22Rv1 (cell line): ENCODE measurements around the gene SLC15A4.
"Not testable (repeated sequence)": the region's sequence is repeated elsewhere in the genome, so short reads cannot be mapped to it uniquely, and the experiment has no call there.

Source experiments
- H3K27ac ChIP-seq: fragments of 450-650 bp; 2 replicates; pipeline ENCODE4 v1.5.1; 2017
- CTCF ChIP-seq: fragments of 450-650 bp; IDR thresholded peaks from 2 replicates; pipeline ENCODE4 v1.5.1; 2017; ENCODE audit warnings: mild to moderate bottlenecking
- ZFX ChIP-seq: fragments of 450-650 bp; IDR thresholded peaks from 2 replicates; pipeline ENCODE4 v1.6.1; 2017; ENCODE audit warnings: antibody characterized with exemption, borderline replicate concordance

Gene SLC15A4

GRCh38 chr12:128852885-128853599 lies 29.3 kb upstream of the SLC15A4 start, which contains the start of gene GLT1D1:
GLT1D1 (plus strand) TSS chr12:128853478; CDS start chr12:128853582, 104 bp downstream.
- TF ChIP-seq CTCF, result no peak
- no peak for TF ChIP-seq ZFX

DNA sequence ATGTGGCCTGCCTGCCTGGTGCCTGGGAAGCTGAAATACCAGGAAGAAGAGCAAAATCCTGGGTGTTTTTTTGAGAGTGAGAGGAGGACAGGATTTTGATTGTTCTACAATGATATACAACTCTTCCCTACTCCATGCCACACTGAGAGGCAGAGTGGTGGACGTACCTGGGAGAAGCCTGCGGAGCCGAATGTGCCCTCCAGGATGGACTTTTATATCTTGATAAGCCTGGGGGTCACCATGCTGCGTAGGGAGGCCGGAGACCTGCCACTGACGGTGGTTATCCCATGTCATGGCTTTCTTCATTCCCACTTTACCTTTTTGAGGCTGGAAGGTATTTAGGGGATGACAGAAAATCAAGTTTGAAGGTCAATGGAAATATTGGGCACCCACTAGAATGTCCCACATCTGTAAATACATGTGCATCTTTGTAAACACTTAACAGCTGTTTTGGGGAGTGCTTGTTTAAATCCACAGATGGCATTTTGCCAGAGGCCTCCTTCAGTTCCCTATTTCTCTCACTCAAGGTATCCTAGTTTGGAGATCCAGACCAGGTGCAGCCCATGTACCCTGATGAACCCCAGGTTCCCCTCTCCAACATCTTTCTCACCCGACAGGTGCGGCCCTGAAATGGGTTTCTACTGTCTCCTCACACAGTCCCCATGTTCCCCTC lies 28.4 kb upstream of the SLC15A4 start:
- no peak for TF ChIP-seq ZFX
- TF ChIP-seq CTCF, result no peak

More at GRCh38 chr12:128852885-128853599, 29.3 kb upstream of the SLC15A4 start, which contains the start of gene GLT1D1:
- no peak within 1 kb of the TSS for H3K27ac ChIP-seq

GRCh38 chr12:128851429-128851828 lies 27.7 kb upstream of the SLC15A4 start:
- H3K27ac ChIP-seq, result not testable (repeated sequence)

More for the DNA sequence above, 28.4 kb upstream of the SLC15A4 start:
- H3K27ac ChIP-seq, result no peak overlapping the region

DNA sequence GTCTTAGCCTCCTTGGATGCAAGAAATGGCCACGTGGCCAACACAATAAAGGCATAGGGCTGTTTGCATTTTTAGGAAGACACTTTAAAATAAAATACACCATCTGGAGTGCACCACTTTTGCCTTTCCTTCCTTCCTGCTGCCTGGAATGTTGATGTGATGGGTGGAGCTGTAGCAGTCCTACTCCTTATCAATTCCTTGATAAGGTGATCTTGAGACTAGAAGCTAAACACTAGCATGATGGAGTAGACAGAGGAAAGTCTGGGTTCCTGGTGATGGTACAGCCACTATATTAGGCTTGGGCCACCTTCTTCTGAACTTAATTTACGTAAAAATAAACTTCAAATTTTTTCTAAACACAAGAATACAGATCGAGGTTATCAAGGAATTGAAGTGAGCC lies 26.6 kb upstream of the SLC15A4 start:
- no peak overlapping the region for H3K27ac ChIP-seq
- TF ChIP-seq ZFX (no peak), CTCF (no peak)

DNA sequence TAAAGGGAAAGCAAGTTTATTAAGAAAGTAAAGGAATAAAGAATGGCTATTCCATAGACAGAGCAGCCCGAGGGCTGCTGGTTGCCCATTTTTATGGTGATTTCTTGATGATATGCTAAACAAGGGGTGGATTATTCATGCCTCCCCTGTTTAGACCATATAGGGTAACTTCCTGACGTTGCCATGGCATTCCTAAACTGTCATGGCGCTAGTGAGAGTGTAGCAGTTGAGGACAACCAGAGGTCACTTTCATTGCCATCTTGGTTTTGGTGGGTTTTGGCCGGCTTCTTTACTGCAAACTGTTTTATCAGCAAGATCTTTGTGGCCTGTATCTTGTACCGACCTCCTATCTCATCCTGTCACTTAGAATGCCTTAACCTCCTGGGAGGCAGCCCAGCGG lies 26.0 kb upstream of the SLC15A4 start:
- H3K27ac ChIP-seq, result not testable (repeated sequence)

DNA sequence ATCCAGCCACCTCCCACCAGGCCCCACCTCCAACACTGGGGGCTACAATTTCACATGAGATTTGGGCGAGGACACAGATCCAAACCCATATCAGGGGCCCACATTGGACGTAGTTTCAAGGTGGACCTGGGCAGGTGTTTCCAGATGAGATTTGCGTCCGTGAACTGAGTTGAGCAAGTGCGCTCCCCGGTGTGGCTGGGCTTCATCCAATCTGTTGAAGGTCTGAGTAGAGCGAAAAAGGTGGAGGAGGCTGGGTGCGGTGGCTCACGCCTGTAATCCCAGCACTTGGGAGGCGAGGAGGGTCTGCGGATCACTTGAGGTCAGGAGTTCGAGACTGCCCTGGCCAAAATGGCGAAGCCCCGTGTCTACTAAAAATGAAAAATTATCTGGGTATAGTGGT lies 24.6 kb upstream of the SLC15A4 start:
- H3K27ac ChIP-seq, result no peak overlapping the region
- no peak for TF ChIP-seq CTCF
- TF ChIP-seq ZFX, result no peak

DNA sequence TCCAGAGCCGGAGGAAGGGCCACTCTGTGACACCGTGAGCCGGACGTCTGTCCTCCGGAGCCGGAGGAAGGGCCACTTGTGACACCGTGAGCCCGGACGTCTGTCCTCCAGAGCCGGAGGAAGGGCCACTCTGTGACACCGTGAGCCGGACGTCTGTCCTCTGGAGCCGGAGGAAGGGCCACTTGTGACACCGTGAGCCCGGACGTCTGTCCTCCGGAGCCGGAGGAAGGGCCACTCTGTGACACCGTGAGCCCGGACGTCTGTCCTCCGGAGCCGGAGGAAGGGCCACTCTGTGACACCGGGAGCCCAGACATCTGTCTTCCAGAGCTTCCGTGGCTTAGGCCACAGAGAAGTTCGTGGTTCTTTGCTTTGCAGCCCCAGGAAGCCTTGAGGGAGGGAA lies 22.9 kb upstream of the SLC15A4 start:
- H3K27ac ChIP-seq, result not testable (repeated sequence)

DNA sequence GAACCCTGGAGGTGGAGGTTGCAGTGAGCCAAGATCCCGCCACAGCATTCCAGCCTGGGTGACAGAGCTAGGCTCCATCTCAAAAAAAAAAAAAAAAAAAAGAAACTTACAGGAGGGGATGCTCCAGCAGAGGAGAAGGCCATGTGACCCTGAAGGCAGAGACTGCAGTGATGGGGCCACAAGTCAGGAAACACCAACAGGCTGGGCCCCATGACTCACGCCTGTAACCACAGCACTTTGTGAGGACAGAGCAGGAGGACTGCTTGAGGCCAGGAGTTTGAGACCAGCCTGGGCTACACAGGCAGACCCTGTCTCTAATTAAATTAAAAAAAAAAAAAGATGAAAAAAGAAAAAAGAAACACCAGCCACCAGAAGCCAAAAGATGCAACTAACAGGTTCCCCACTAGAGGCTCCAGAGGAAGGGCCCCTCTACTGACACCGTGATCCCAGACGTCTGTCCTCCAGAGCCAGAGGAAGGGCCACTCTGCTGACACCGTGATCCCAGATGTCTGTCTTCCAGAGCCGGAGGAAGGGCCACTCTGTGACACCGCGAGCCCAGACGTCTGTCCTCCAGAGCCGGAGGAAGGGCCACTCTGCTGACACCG lies 20.4 kb upstream of the SLC15A4 start:
- TF ChIP-seq ZFX, result no peak
- TF ChIP-seq CTCF, result peak; percentile 40
- no peak overlapping the region for H3K27ac ChIP-seq
